HG03521 (cell line): ENCODE results near the gene PRDM2.

Experiments
- ATAC-seq: cut with Tn5 transposase; IDR thresholded peaks from one replicate; pipeline ENCODE4 v1.9.1; 2021; ENCODE audit warnings: mild to moderate bottlenecking, moderate library complexity; ENCODE audit not compliant: unreplicated experiment

Gene PRDM2

DNA sequence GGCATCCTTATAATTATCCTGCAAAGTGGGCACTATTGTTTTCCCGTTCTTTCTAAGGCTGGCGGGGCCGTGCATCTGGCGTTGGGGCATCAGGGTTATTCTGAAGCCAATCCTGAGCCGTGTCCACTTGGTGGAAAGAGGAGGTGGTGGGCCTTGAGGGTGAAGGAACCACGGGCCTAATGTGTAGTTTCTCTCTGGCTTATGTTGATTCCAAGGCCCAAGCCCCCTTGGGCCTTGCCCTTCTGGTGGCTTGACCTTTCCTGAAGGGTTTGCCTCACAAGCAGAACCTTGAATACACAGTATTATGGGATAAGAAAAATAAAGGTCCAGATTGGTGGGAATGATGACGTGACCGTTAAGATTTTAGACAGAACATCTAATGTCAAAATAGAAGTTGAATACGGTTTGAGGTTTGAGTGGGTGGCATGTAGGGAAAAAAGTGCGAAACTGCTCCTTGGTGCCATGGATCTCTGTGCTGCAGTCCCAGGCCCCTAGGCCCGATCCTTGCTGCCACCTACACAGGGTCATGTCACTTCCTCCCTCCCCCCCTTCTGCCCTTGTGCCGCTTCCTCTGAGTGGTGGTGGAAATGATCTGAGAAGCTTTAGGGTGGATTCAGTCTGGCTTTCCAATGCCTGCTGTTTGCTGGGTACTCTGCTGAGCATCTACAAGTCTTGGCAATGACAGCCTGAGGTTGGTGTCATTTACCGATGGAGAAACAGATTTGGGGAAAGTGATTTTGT is 90.5 kb downstream of the PRDM2 start:
- no peak for ATAC-seq

GRCh38 chr1:13792419-13792818 is 92.4 kb downstream of the PRDM2 start:
- no peak for ATAC-seq

DNA sequence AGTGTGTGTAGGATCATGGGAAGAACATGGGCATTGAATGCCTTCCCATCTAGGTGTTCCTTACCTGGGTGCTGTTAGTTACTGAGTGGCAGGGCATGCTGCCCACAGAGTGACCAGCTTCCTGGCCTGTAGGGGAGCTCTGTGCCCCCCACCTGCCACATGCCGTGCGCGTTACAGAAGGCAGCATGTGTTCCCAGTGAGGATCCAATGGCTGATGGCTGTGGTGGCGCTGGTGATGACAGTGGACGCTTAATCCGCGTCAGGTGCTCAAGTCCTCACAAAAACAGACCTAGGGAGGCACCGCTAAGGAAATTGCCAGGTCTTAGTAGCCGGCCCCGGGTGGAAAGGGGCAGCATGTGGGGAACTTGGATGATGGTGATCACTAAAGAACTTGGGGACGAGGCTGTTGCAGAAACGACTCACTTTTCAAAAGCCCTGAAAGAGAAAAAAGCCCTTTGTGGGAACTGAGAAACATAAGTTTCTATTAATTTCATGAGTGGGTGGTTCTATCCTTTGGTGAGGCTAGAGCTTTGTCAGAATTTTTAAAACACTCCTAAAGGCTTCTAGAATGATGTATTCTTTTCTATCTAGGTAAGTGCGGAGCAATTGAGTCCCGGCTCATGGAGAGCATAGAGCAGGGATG is 93.2 kb downstream of the PRDM2 start:
- ATAC-seq, result no peak

DNA sequence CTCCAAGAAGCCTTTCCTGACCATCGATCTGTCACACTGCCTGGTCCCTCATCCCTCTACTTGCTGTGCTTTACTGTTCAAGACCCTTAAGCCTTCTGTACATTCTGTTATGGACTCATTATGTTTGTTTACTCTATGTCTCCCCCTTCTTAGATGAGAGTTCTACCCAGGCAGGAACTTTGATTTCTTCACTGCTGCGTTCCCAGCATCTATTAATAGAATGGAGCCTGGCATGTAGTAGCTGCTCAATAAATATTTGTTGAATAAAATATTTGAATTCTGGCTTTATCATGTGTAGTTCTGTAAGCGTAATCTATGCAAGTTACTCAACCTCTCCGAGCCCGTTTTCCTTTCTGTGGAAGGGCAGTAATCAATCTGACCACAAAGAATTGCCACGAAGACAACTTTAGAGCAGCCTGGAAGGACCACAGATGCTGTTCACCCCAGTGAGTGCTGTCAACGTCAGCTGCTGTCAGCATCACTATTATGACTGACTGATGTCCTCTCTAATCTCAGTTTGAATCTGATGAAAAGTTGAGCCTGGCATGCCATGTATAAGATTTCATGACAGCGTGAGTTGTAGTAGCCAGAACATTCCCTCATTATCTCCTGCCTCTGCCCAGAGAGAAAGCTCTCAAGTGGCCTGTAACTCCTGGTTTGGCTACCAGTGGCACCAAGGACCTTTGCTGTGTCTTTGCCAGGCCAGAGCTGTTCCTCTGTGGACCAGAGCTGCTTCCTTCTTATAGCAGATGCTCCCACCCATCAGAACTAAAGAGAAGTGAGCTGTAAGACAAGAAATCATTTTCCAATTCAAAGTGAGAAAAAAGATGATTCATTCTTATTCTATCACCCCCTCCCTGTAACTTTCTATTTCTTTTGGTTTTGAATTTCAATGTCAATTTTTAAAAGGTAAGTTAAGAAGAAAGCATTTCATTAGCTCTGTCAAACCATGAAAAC is 94.5 kb downstream of the PRDM2 start:
- no peak for ATAC-seq

GRCh38 chr1:13797397-13797796 is 97.4 kb downstream of the PRDM2 start:
- ATAC-seq, result no peak

DNA sequence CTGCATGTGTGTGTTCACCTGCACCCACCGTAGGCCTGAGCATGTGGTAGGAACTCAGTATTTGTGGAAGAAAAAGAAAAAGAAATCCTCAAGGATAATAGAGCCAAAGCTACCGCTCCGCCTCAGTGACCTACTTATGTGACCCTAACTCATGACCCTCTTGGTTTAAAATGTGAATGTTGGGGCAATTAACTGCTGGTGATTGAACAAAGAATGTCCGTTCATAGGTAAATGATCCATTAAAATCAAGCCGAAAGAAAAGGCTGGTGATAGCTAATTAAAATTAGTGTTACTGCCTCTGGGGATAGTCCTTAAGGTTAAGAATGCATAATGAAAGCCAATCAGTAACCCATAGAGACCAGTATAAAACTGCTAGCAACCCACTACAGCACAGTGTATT is 98.1 kb downstream of the PRDM2 start:
- no peak for ATAC-seq

DNA sequence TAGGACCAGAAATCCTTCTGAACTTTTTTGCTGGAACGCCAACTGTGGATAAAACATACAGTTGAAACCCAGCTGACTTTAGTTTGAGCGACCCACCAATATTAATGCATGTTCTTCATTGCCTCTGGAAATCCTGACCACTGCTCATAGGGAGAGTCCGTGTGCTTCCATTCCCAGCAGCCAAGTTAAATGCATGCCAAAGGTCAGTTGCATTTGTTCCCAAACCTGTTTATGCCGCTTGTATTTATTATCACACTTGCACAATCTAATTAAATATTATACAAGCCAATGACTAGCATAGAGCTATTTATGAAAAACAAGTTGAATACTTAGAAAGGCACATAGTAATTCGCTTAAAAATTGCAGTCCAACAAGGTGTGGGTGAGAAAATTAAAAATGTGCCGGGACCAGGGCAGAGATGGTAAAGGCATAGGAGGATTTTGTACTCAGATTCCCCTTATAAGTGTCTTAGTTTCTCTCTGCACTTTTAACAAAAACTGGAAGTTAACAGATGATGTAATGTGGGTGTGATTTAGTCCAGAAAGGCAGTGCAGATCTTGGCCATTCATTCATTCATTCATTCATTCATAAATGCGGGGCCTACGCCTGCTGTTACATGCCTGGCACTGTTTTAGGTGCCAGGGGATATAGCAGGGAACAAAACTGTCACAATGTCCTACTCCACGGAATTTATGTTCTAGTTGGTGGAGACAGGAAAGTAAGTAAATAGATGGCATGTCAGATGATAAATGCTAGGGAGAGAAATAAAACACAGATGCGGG is 99.7 kb downstream of the PRDM2 start:
- ATAC-seq, result no peak

DNA sequence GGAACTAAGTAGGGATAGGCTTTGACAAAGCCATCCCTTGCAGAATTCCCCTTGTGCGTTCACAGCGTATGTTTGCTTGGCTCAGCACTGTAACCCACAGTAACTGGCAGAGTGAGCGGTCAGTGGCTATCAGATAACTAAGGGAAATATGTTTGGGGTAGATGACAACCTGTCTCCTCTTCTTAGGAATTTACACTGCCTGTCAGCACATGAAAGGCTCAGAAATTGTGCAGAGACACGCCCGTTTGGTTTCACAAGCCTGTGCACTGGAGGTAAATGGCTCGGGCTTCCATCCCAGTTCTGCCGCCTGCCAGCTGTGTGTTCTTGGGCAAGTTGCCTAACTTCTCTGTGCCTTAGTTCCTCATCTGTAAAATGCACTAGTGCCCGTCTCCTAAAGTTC is 101.2 kb downstream of the PRDM2 start:
- no peak for ATAC-seq

DNA sequence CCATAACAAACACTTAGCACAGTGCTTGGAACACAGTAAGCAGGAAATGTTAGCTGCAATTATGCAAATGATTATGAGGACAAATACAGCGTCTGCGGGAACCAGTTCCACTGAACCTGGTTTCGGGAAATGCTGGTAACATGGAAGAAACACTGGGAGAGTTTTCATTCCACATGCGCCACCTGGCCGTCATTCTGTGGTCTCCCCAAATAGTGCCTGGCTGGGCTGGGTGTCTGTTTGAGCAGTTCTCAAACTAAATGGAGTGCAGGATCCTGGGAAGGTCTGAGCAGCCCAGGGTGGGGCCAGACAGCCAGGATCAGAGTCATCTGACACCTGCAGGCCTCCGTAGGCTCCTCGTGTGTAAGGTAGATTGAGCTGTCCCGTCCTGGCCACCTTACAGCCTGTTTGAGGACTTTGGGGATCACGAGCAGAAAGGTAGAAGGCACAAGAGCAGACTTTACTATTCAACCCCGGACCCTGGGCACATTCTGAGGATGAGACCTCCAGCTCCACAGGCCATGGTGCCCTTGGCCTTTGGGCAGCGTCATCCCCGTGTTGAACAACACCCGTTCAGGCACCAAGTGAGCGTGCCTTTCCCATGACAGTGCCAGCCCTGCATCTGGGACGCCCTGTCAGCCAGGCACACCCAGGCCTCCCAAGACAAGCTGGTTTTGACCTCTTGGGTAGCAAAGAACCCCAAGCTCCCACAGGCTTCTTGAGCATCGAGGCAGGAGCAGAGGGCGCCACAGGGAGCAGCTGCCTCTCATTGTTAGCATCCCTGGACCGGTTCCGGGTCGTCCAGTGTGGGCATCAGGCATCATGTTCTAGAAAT is 101.9 kb downstream of the PRDM2 start:
- ATAC-seq, result no peak

- no peak for ATAC-seq
Measured at GRCh38 chr1:13802782-13803545, 103.0 kb downstream of the PRDM2 start.

GRCh38 chr1:13803546-13804239 is 103.7 kb downstream of the PRDM2 start:
- ATAC-seq, result no peak

DNA sequence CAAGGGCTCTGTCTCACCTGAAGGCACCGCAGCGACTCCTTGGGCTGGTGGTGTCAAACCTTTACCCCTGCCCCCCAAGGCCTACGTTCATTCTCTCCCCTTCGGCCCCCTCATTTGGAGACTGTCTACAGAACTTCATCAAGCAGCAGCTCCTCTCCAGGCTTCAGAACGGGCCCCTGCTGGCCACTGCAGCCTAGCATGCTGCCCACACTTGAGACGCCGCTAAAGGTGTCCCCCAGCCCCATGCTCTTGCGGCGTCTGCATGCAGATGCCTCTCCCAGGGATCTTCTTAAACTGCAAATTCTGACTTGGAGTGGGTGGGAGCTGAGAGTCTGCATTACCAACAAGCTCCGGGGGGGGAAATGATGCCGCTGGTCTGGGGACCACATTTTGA is 104.2 kb downstream of the PRDM2 start:
- ATAC-seq, result no peak

- ATAC-seq, result no peak
Measured at GRCh38 chr1:13805431-13805830, 105.4 kb downstream of the PRDM2 start.

GRCh38 chr1:13806108-13806507 is 106.1 kb downstream of the PRDM2 start:
- ATAC-seq, result no peak

DNA sequence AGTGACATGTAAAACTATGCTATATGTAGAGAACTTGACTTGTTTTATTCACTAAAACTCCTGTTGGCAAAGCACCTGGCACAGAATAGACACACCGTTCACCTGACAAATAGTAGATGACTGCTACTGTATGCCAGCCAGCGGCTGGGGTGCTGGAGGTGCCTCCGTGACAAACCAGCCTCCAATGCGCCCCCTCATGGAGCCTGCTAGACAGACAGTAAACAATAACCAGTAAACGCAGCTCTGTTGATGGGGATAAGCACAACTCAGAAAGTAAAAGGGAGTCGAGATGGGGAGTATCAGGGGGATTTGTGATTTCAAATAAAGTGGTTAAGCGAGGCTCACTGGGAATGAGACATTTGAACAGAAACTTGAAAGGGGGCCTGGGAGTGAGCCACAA is 107.2 kb downstream of the PRDM2 start:
- ATAC-seq, result no peak

DNA sequence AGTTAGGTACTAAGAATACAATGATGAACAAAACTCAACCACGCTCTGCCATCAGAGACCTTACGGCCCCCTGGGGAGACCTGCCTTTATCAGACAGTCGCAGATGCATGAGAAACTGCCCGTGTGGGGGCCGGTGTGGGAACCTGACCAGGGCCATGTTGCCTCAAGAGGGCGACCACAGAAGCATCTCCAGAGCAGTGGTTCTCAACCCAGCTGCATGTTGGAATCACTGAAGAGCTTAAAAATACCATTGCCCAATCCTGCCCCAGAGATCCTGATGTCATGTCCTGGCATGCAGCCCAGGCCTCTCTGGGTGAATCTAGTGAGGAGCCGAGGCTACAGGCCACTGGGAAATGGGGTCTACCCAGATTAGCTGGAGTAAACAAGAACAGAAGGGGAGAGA is 108.7 kb downstream of the PRDM2 start:
- ATAC-seq, result no peak

GRCh38 chr1:13809461-13810159 is 109.6 kb downstream of the PRDM2 start:
- no peak for ATAC-seq
